IPS-NIHi11 (cell line): ENCODE results near the gene GTF2A1.
"Not testable (repeated sequence)": the region's sequence is repeated elsewhere in the genome, so short reads cannot be mapped to it uniquely, and the experiment has no call there.

Source experiments
- DNase-seq: peaks from one replicate; pipeline ENCODE4 v3.0.0; 2012; ENCODE audit warnings: mixed read lengths, low spot score

GTF2A1 gene

GRCh38 chr14:81220830-81221578 lies at the start of gene GTF2A1:
Gene GTF2A1, minus strand, starts transcription at chr14:81220959. Its CDS starts 441 bp downstream, at chr14:81220518.
- DNase-seq, result peak; percentile 88

DNA sequence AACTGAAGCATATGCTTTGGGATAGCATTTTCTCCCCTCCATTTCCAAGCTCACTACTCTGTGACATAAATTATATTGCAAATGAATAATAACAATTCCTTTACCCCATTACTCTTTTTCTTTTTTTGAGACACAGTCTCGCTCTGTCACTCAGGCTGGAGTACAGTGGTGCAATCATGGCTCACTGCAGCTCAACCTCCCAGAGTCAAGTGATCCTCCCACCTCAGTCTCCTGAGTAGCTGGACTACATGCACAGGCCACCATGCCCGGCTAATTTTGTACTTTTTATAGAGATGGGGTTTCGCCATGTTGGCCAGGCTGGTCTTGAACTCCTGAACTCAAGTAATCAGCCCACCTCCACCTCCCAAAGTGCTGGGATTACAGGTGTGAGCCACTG lies 49.2 kb upstream of the GTF2A1 start:
- DNase-seq, result no peak

GRCh38 chr14:81269100-81269978 lies 48.6 kb upstream of the GTF2A1 start:
- peak; percentile 81 for DNase-seq

DNA sequence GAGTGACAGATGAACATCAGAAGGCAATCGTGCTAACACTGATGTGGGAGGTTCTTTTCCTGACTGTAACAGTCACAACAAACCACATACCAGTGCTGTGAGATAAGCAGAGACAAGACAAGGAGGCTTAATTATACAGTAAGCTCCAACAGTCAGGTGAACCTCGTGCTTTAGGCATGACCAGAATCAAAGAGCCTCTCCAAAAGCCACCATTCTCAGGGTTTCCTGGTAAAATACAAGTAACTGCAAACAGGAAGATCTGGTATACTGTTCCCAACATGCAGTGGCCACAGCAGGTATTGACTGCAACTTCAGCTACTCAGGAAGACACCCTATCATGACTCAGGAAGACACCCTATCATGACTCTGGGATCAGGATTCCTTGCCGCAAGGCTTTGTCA lies 47.3 kb upstream of the GTF2A1 start:
- DNase-seq, result peak; percentile 29

- DNase-seq, result no peak
Observed at GRCh38 chr14:81265636-81266169, 44.9 kb upstream of the GTF2A1 start.

DNA sequence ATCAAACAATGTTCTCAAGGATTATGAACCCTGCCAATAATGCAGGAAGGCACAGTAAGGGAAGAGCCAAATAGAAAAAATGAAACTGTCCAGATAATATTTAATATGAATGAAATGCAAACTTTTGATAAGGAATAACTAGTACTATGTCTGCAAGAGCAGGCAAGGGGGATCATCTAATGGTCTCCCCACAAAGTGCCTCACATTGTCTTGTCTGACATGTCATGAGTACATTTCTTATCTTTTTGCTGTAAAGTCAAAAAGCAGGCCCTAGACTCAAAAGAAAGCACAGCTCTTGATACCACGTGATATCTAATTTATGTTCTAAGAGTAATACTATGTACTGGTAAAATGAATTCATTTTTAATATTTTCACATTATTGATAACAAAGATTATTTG lies 43.9 kb upstream of the GTF2A1 start:
- no peak for DNase-seq

DNA sequence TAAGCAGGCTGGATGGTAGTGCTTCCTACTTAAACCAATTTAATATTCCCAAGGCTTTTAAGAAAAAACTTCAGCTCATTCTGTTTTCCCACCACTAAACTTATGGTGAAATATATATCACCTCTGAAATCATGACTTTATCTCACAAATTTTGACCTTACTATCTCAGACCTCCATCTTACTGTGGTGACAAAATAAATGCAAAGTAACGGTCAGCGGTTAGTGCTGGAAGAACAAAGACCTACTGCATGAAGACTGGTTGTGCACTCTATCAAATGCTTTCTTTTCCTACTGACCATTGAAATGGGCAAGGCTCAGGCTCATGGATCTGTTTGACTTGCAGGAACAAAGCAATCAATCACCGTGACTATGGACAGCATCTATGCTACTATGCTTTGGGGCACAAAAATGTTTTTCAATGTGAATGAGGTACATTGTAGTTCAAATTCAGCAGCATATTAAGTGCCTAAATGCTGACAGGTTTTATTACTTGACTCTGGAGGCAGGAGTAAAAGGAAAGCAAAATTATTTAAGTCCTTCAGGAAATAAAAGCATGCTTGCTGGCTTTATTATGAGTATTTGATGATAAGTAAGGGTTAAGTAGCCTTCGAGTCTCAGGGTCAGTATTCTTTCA lies 43.1 kb upstream of the GTF2A1 start:
- DNase-seq, result no peak

- no peak for DNase-seq
Observed at GRCh38 chr14:81261176-81261575, 40.4 kb upstream of the GTF2A1 start.

DNA sequence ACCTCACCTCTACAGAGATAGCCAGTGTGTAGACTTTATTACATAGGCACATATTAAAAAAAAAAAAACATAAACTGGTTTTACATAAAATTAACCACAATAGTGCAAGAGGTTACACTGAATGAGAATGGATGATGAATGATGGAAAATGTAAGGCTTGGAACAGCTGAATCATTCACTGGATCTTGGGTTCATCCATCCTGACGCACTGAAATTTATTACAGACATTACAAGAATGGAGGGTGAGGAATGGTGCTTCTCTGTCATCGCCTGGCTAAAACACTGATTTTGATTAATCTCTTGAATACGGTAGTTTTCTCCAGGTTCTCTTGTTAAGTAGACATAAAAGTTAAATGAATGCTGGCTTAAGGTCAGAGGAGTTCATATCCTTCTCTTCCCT lies 40.0 kb upstream of the GTF2A1 start:
- DNase-seq, result no peak

GRCh38 chr14:81256289-81256960 lies 35.7 kb upstream of the GTF2A1 start:
- no peak for DNase-seq

DNA sequence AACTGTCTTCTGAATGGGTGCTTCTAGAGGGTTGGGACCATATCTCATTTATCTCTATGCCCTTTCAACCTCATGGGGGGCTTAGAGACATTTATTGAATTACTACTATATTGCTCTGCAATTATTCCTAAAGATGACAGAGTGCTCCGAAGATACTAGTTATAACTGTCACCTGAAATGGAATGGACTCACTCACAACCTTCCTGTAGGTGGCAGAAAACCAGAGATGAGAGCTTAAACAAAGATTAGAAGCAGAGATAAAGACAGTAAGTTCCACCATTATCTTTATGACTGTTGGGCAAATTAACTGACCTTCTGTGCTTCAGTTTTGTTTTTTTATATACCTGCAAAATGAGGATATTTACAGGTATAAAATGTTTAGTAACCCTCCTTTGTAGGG lies 31.5 kb upstream of the GTF2A1 start:
- DNase-seq, result no peak

DNA sequence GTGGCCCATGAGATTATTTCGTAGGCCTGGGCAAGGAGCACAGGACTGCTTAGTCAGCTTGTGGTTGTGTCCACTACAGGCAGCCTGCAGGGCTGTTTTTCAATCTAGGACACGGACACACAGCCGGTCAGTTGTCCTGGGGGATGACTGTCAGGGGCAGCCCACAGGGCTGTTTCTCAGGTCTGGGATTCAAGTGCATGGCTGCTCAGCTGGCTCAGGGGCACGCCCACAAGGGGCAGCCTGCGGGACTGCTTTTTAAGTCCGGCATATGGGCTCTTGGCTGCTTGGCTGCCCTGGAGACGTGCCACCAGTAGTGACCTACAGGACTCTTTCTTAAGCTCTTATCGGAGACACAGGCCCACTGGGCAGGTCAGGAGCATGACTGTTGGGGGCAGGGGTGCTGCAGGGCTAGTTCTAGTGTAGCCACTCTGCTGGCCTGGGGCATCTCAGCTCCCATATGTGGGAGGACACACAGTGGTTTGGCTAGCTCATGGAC lies 26.6 kb upstream of the GTF2A1 start:
- DNase-seq, result no peak

GRCh38 chr14:81246461-81247270 lies 25.9 kb upstream of the GTF2A1 start:
- no peak for DNase-seq

- no peak for DNase-seq
Observed at GRCh38 chr14:81245771-81246170, 25.0 kb upstream of the GTF2A1 start.

DNA sequence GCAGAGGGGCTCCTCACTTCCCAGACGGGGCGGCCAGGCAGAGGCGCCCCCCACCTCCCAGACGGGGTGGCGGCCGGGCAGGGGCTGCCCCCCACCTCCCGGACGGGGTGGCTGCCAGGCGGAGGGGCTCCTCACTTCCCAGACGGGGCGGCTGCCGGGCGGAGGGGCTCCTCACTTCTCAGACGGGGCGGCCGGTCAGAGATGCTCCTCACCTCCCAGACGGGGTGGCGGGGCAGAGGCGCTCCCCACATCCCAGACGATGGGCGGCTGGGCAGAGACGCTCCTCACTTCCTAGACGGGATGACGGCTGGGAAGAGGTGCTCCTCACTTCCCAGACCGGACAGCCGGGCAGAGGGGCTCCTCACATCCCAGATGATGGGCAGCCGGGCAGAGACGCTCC lies 23.7 kb upstream of the GTF2A1 start:
- DNase-seq, result not testable (repeated sequence)

DNA sequence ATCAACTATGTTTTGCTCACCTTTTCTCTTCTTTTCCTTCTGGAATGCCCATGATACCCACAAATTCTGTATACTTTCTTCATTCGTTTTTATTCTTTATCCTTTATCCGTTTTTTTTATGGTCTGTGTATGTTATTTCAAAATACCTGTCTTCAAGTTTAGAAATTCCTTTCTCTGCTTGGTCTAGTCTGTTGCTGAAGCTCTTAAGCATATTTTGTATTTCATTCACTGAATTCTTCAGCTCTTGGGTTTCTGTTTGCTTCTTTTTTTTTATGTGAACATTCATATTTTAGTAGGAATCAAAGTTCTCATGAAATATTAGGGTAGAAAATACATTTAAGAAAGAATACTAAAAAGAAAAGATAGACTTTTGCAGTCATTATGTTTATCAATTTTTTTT lies 22.7 kb upstream of the GTF2A1 start:
- DNase-seq, result no peak

DNA sequence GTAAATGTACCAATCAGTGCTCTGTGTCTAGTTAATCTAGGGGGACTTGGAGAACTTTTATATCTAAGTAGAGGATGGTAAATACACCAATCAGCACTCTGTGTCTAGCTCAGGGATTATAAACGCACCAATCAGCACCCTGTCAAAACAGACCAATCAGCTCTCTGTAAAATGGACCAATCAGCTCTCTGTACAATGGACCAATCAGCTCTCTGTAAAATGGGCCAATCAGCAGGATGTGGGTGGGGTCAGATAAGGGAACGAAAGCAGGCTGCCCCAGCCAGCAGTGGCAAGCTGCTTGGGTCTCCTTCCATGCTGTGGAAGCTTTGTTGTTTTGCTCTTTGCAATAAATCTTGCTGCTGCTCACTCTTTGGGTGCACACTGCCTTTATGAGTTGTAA lies 16.1 kb upstream of the GTF2A1 start:
- DNase-seq, result not testable (repeated sequence)

DNA sequence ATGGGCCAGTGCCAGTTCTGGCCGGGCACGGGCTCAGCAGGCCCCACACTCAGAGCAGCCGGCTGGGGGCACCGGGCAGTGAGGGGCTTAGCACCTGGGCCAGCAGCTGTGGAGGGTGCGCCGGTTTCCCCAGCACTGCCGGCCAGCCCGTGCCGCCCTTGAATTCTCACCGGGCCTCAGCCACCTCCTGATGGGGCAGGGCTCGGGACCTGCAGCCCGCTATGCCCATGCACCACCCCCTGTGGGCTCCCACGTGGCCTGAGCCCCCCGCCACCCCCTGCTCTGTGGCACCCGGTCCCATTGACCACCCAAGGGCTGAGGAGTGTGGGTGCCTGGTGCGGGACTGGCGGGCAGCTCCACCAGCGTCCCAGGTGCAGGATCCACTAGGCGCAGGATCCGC lies 15.4 kb upstream of the GTF2A1 start:
- DNase-seq, result no peak

- DNase-seq, result no peak
Observed at GRCh38 chr14:81235096-81235495, 14.3 kb upstream of the GTF2A1 start.

GRCh38 chr14:81234278-81234677 lies 13.5 kb upstream of the GTF2A1 start:
- no peak for DNase-seq

DNA sequence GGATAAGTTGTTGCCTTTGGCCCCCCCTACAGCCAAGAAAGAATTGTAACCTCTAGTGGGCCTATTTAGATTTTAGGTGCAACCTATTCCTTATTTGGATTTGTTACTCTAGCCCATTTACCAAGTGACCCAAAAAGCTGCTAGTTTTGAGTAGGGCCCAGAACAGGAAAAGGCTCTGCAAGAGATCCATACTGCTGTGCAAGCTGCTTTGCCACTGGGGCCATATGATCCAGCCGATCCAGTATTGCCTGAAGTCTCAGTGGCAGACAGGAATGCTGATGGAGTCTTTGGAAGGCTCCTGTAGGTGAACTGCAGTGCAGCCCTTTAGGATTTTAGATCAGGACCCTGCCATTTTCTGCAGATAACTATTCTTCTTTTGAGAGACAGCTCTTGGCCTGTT lies 12.9 kb upstream of the GTF2A1 start:
- no peak for DNase-seq
